IPS-18c (cell line): ENCODE results near the gene PDE10A.
"Not testable (repeated sequence)": the region's sequence is repeated elsewhere in the genome, so short reads cannot be mapped to it uniquely, and the experiment has no call there.

Experiments
- H3K4me3 ChIP-seq: 2 replicates; pipeline ENCODE4 v1.7.0; 2013; ENCODE audit warnings: low read depth, mild to moderate bottlenecking, low read length, moderate library complexity; ENCODE audit not compliant: insufficient read depth
- H3K9me3 ChIP-seq: one replicate; pipeline ENCODE4 v1.6.1; 2013; ENCODE audit warnings: mild to moderate bottlenecking, low read length, moderate library complexity; ENCODE audit not compliant: control insufficient read depth, insufficient read depth

PDE10A gene

DNA sequence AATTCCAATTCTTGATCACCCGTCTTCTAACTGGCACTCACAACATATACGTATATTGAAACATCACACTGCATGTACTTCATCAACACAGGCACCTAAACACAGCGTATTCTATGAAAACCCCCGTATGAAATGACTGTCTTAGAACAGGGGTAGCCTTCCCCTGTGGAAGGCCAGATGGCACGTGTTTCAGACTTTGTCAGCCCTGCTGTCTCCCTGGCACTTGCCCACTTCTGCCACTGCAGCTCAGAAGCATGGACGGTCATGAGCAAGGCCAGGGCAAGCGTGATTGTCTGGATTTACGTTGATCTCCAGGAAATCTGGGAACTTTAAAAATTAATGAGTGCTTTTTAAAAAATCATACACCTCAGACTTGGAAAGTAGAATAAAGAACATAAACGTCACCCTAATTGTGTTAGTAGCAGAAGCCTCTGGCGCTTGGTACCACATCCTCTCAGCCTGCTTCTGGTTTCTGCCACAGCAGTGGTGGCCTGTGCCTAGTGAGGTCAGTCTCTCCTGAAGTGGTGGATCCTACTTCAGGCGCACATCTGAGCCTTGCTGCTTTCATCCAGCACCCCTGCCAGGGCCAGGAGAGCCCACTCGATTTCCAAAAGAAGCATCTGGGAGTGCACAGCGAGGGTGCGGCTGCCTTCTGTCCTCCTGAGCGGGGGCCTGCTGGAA, 18.3 kb downstream of the PDE10A start:
- H3K9me3 ChIP-seq, result no peaks in the 10 kb centered on the region
- H3K4me3 ChIP-seq, result no peak overlapping the region

DNA sequence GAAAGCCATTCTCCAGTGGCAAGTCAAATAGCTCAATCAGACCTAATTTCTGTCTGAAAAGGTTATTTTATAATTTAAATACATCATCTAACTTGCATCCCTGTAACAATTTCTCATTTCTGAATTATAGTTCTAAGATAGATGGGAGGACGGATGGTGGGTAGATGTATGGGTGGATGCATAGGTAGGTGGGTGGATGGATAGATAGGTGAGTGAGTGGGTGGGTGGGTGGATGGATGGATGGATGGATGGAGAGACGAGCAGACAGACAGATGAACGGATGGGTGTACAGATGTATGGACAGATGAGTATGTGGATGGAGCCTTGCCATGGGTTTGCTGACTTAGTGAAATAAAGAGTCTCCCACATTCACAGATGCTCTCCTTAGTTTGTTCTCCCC, 20.0 kb downstream of the PDE10A start:
- Histone ChIP-seq H3K4me3 (no peak overlapping the region), H3K9me3 (no peaks in the 10 kb centered on the region)

DNA sequence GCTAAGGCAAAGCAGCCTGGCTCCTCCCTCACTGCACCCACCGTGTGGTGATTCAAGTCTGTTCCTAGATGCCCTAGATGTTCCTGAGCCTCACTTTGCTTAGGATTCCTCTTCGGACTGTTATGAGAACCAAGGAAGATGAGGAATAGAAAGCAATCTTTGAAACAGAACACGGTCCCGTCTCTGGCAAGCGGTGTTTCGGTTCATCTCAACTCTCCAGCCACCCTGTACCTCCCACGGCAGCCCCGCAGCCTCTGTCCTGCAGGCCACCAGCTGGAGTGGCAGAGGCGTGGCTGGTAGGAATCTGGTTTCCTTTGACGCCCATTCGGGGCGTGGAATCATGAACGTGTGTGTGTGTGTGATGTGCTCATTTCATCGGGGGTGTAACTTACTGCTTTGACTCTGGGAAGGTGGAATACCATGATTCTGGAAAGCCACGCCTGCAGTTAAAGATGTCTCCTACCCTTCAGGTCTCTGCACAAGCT, 21.3 kb downstream of the PDE10A start:
- no peaks in the 10 kb centered on the region for H3K9me3 ChIP-seq
- no peak overlapping the region for H3K4me3 ChIP-seq

DNA sequence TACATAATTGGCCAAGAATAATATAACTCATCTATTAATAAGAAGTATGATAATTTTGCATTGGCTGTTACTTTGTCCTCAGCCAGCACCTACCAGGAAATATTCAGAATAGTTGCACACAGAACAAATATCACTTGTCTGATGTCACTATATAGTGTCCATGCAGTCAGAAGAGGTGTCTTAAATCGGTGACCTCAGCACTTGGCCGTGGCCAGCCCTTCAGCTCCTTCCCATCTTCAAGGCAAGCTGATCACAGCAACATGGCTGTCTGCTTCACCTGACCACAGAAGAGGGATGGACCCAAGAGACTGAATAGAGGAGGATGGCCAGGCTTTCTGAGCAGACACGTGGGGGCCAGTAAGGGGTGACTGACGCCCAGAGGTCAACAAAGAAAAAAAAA, 22.2 kb downstream of the PDE10A start:
- H3K4me3 ChIP-seq, result no peak overlapping the region
- no peaks in the 10 kb centered on the region for H3K9me3 ChIP-seq

DNA sequence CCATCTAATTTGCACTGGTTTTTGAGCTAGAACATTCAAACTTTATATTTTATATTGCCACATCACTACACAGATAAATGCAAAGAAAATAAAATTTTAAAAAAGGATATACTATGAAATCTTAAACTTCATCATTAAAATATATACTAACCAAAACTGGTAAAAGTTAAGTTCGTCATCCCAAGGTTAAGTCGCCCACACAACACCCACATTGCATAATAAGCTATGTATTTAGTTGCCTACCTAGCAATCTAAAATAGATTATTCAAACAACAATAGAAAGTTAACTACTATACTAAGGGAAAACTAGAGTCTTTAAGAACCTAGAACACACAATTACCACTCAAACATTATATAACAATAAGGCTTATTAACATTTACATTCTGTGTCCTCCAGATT, 24.5 kb downstream of the PDE10A start:
- Histone ChIP-seq H3K4me3 (no peak overlapping the region), H3K9me3 (no peaks in the 10 kb centered on the region)

DNA sequence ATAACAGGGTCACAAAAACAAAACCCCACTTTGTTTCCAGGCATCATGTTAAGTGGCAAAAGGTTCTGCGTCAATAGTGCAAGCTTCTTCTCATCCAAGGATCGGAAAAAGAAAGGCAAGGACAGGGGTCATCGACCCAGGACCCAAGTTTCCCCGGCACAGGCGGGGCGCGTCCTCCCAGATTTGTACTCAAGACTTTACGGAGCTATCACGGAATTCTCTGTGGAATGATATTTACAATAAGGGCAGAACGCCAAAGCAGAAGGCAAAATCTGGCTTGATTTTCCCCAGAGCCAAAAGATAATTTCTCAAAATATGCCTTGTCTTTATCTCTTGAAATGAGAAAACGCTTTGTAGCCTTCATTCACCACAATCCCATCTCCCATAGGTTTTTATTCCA, 25.5 kb downstream of the PDE10A start:
- Histone ChIP-seq H3K9me3 (no peaks in the 10 kb centered on the region), H3K4me3 (no peak overlapping the region)

DNA sequence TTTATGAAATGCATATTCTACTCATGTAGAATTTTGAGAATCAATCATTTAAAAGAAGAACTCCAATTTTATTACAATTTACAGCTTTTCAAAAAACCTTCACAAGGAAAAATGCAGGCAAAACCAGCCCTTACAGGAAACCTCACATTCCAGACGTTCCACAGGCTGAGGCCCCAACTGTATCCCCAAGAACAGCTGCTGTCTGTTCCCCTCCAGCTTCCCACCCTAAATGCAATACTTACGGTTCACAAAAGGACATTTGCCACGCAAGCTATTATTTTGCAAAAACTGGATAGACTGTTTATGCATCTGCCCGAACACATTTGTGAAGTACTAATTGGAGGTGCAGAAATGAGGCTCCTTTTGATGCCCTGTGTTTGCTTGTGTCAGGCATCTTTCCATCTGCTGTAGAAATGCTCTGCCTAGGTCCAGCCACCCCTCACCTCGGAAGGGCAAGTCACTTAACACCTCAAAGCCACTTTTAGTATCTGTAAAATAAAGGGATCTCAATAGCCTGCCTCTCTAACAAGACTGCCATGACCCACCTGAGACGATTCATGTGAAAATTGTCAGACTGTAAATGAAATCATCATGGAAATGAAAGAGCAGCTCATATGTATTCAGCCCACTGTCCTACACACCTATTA, 26.5 kb downstream of the PDE10A start:
- H3K4me3 ChIP-seq, result no peak overlapping the region
- no peaks in the 10 kb centered on the region for H3K9me3 ChIP-seq

DNA sequence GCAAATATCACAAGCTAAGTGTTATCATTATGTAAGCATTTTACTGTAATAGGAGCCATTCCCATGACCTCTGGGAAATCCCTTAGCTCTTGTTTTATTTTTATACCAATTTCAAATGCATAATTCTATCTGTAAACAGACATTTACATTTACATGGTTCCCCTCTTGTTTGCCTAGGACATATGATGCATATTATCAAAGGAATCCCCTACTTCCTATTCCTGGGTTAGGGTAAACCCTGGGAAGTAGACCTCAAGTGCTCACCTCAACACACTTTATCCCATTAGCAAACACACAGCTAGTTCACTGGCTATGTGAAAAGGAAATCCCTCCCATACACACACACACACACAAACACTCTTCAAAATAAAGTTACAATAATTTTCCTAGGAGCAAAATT, 27.1 kb downstream of the PDE10A start:
- no peaks in the 10 kb centered on the region for H3K9me3 ChIP-seq
- no peak overlapping the region for H3K4me3 ChIP-seq

DNA sequence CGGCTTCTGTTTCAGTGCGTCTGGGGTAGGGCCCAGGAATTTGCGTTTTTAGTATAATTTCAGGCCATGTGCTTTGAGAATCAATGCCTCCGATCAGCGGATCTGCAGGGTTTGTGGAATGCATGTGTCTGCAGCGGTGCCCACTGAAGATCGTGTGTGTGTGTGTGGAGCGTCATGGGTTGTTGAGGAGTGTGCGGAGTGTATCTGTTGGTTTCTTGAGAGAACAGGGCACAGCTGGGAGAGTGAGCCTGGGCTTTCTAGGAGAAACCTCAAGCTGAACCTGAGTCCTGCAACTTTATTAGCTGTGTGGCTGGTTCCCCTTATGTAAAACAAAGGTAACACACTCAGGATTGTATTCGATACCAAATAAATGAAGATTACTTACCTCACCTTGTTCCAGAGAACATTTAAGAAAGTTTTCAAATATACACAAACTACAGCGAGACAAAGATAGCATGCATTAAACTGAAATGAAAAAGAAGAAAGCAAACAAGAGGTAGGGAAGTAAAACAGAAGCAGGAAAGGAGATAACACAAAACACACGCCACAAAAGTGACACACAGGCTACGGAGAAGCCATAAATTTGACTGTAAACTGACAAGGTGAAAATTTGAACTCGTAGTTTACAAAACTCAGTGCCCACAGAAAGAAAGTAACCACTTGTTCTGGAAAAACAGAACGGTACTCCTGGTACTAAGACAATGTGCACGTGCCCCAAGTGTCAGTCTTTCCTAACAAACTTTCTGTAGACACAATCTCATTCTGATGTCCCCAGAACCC, 28.8 kb downstream of the PDE10A start:
- Histone ChIP-seq H3K4me3 (no peak overlapping the region), H3K9me3 (no peaks in the 10 kb centered on the region)

DNA sequence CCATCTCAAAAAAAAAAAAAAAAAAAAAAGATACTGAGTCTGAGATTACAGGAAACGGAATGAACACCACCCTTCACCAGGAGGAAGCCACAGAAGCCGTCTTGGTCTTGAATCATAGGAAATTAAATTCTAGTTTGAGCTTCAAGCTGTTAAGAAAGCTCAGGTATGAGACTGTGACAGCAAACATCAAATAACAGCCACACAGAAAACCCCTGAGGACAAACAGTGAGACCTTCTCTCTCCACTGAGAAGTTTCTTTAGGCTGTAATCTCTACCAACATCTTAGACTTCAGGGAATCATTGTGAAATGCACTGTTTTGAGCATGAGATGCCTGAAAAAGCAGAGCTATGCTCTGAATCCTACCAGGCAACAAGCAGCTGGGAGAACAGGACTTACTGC, 30.8 kb downstream of the PDE10A start:
- H3K4me3 ChIP-seq, result no peak overlapping the region
- H3K9me3 ChIP-seq, result no peaks in the 10 kb centered on the region

DNA sequence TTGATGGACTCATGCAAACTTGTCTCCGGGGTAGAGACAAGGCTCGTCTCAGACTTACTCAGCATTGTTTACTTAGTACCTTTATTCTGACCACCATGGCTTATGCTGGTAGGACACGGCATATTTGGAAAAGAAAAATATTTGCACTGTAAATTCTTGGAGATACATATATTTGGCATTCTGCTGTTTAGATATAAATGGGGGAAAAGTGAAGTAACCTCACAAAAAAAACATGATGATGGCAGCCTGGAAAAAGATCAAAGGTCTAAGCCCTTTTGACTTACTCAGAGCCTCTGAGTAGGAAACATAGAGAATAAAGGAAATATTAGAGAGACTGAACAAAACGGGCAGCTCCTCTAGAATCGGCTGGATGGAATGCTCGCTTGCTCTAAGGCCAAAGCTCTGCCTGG, 32.5 kb downstream of the PDE10A start:
- Histone ChIP-seq H3K9me3 (no peaks in the 10 kb centered on the region), H3K4me3 (no peak overlapping the region)

DNA sequence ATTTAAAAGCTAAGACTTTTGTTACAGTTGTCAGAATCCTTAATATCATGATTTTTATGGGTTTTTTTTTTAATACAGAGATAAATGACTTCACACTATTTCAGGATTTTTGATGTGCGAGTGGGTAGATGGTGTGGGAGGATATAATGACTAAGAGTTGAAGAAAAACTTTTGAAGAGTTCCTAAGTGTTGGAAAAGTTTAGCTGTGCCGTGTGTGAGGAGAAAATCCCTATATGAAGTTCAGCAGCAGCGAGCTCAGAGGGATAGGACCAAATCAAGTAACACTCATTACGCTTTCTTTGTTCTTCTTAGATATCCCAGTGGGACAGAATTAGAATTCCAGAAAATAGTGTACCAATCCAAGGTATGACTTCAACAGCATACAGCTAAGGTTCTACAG, 34.1 kb downstream of the PDE10A start:
- Histone ChIP-seq H3K9me3 (peaks cover 3% of the 10 kb centered on the region), H3K4me3 (no peak overlapping the region)

DNA sequence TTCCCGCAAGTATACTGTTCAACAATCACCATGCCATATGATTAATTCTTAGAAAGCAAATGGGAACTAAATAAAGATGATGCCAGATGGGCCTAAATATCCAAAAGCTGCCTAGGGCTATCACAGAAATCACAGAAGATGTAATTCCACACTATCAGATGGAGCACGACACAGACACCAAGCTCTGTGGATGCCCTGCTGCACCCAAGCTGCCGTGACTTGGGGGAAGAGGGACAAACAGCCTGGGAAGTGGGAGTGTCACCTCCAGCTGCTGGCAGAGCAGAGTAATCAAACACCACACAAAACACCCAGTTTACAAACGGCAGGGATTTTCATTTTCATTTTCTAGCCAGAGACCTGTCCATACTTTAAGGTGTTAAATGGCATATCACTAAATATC, 35.7 kb downstream of the PDE10A start:
- H3K9me3 ChIP-seq, result peaks cover 3% of the 10 kb centered on the region
- H3K4me3 ChIP-seq, result no peak overlapping the region

DNA sequence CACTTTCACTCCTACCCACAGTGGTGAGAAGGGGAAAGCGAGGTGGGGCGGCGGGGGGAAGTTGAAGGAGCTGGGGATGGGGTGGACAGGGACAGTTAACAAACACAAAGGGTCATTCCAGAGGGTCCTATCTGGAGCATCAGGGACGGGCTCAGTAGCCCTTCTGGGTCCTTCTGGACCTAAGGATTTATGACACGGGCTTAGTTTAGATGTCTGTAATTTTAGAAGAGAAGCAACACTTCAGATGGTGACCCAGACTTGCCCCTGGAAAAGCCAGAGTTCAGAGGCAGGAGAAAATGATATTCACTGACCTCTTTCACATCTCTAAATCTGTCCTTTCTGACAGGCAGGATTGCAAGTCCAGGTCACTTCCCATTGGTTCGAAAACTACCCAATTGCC, 36.3 kb downstream of the PDE10A start:
- Histone ChIP-seq H3K9me3 (peaks cover 3% of the 10 kb centered on the region), H3K4me3 (no peak overlapping the region)

DNA sequence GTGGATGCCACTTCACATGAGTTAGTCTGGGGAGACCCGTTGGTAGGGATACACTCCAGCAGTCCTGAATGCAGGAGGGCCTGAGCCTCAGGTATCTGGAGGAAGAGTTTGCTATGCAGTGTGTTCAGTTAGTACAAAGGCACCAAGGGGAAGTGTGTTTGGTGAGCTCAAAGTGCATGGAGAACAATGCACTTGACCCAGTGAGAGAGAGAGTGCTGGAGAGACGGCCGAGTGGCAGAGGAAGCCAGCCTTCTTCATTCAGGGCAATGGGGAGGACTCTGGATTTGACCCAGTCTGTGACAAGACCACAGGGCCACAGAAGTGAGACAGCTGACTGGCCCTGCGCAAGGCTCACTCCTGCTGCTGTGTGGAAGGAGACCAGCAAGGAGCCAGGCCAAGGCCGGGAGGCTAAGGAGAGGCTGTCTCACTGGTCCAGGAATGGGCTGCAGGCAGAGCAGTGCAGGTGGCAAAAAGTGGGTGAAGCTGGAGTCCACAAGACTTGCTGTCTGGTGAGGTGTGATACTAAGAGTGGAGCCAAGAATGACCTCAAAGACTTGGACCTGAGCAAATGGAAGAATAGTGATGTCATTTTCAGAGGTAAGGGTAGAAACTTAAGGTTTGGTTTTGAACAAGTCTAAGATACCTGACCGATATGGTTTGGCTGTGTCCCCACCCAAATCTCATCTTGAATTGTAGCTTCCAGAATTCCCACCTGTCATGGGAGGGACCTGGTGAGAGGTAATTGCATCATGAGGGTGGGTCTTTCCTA, 38.0 kb downstream of the PDE10A start:
- Histone ChIP-seq H3K4me3 (no peak overlapping the region), H3K9me3 (peaks cover 3% of the 10 kb centered on the region)

DNA sequence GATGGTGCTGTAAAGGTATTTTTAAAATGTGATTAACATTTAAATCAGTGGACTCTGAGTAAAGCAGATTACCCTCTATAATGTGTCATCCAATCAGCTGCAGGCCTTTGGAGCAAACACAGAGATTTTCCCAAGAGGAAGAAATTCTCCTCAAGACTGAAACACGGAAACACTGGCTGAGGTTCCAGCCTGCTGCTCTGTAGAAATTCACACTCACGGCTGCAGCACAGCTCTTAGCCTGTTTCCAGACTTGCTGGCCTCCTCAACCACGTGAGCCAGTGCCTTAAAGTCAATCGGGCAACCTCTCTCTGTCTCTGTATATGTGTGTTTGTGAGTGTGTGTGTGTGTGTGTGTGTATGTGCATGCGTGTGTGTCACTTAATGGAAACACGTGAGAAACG, 41.1 kb downstream of the PDE10A start:
- H3K4me3 ChIP-seq, result no peak overlapping the region
- peaks cover 3% of the 10 kb centered on the region for H3K9me3 ChIP-seq

DNA sequence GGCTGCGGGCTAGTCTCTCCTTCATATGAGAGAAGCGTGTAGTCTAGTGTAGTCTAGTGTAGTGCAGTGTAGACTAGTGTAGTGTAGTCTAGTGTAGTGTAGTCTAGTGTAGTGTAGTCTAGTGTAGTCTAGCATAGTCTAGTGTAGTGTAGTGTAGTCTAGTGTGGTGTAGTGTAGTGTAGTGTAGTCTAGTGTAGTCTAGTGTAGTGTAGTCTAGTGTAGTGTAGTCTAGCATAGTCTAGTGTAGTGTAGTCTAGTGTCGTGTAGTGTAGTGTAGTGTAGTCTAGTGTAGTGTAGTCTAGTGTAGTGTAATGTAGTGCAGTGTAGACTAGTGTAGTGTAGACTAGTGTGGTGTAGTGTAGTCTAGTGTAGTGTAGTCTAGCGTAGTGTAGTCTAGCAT, 44.1 kb downstream of the PDE10A start:
- H3K4me3 ChIP-seq, H3K9me3 ChIP-seq: not testable (repeated sequence)
